DMS153 treated with DMSO at 0.1 percent for 48 hours (cell line): ENCODE results near the gene LMAN1.

ENCODE experiments used
- DNase-seq: peaks from one replicate; lab custom pipeline; 2025; ENCODE audit not compliant: unreplicated experiment; lab: John Stamatoyannopoulos, UW

LMAN1 gene

GRCh38 chr18:59306640-59307039 is 52.4 kb downstream of the LMAN1 start:
- no peak for DNase-seq

GRCh38 chr18:59305295-59305694 is 53.8 kb downstream of the LMAN1 start:
- no peak for DNase-seq

- DNase-seq = no peak
These were observed 55.3 kb downstream of the LMAN1 start for GRCh38 chr18:59303656-59304195.

- DNase-seq = no peak
These were observed 56.1 kb downstream of the LMAN1 start for GRCh38 chr18:59303006-59303405.

GRCh38 chr18:59301929-59302328 is 57.1 kb downstream of the LMAN1 start:
- DNase-seq = no peak

GRCh38 chr18:59300676-59301285 is 58.3 kb downstream of the LMAN1 start:
- no peak for DNase-seq

GRCh38 chr18:59298871-59299270 is 60.2 kb downstream of the LMAN1 start:
- DNase-seq = no peak

GRCh38 chr18:59293317-59293716 is 65.7 kb downstream of the LMAN1 start:
- DNase-seq = no peak

- DNase-seq = no peak
These were observed 72.7 kb downstream of the LMAN1 start for GRCh38 chr18:59286341-59286740.

GRCh38 chr18:59282341-59282740 is 76.7 kb downstream of the LMAN1 start:
- no peak for DNase-seq

GRCh38 chr18:59279722-59280121 is 79.3 kb downstream of the LMAN1 start:
- no peak for DNase-seq

- DNase-seq = no peak
These were observed 79.9 kb downstream of the LMAN1 start for GRCh38 chr18:59279193-59279592.

- DNase-seq = no peak
These were observed 80.3 kb downstream of the LMAN1 start for GRCh38 chr18:59278793-59279192.
